H1 (cell line): ENCODE measurements around the gene THTPA. TPM values are rescaled to one million over a fixed set of nuclear protein-coding genes. Genes with fewer than 3 reads are reported as not detected.

Experiments
- ASH2L ChIP-seq: fragments of 200-600, 300-600 bp; sonication (generic); IDR thresholded peaks from one replicate; pipeline ENCODE4 v1.7.1; 2017; ENCODE audit warnings: low read length
- CBX8 ChIP-seq: fragments of 300-800, 300-1000 bp; sonication (generic); IDR thresholded peaks from 2 replicates; pipeline ENCODE4 v1.7.1; 2016; ENCODE audit warnings: low read depth, low read length, borderline replicate concordance
- E2F6 ChIP-seq: IDR thresholded peaks from 2 replicates; pipeline ENCODE4 v1.6.1; 2012; ENCODE audit warnings: inconsistent platforms
- MAX ChIP-seq: IDR thresholded peaks from 2 replicates; pipeline ENCODE4 v1.6.1; 2012; ENCODE audit warnings: inconsistent platforms
- NRF1 ChIP-seq: IDR thresholded peaks from 2 replicates; pipeline ENCODE4 v1.6.1; 2011; ENCODE audit warnings: mild to moderate bottlenecking, low read depth, low read length, improper control_type of control experiment
- polyA plus RNA-seq, 7 experiments: library from polyadenylated mRNA; depleted of rRNA in 3 of 7; stranded (reverse) in 5 of 7; unstranded in 2 of 7; fragments of >200 nt in 5 of 7; fragments of 200-250 nt in 2 of 7; gene quantifications; 1 replicate in 5 of 7; 2 replicates in 1 of 7; 4 replicates in 1 of 7; pipeline versions ENCODE4 v1.2.1 to v1.2.3, GENCODE V29; 2011 to 2013; ENCODE audit warnings: missing spikeins in 2 of 7, mixed read lengths in 2 of 7
- total RNA-seq: library from RNA; stranded (reverse); fragmentation: NEBNext Ultra II Directional; extraction: Animal tissue kit (Norgen Biotek cat#: 25700); gene quantifications from 2 replicates; pipeline ENCODE4 v1.2.1, GENCODE V29; 2021

Gene THTPA
- total and polyA plus RNA-seq, 2 of the 8 experiments (the other 6 are each of a cell fraction or from before 2014, with no cell fraction given): 16.6 to 19.0 TPM

- TF ChIP-seq E2F6 (peak; percentile 63; the same call in 1 of the 2 replicates), ASH2L (peak; percentile 61), NRF1 (no peak), MAX (peak; percentile 82), CBX8 (no peak)
Observed at GRCh38 chr14:23577004-23577681, 21.1 kb downstream of the THTPA start (continued).
